Measurements from ENCODE around the gene ZNF583.
A peak's percentile ranks its signal among the peaks of the same experiment; 100 is the strongest.

ZNF583 gene

DNA sequence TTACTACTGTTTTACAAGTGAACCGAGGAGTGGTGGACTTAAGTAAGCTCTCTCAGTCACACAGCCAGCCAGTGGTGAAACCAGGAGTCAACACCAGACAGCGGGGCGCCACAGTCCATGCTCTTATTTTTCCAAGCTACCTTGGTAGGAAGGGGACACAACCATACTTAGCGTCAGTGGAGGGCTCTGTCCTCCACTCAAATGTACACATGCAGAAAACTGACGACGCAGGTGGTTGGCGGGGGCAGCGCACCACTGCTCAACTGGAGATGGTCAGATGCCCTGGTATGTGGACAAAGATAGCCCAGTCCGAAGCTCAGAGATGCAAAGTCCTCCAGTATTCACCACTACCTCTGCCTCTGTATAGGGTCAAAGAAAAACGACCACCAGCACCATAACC is 72.0 kb downstream of the ZNF583 start:
- TF ChIP-seq, protein P1, sequence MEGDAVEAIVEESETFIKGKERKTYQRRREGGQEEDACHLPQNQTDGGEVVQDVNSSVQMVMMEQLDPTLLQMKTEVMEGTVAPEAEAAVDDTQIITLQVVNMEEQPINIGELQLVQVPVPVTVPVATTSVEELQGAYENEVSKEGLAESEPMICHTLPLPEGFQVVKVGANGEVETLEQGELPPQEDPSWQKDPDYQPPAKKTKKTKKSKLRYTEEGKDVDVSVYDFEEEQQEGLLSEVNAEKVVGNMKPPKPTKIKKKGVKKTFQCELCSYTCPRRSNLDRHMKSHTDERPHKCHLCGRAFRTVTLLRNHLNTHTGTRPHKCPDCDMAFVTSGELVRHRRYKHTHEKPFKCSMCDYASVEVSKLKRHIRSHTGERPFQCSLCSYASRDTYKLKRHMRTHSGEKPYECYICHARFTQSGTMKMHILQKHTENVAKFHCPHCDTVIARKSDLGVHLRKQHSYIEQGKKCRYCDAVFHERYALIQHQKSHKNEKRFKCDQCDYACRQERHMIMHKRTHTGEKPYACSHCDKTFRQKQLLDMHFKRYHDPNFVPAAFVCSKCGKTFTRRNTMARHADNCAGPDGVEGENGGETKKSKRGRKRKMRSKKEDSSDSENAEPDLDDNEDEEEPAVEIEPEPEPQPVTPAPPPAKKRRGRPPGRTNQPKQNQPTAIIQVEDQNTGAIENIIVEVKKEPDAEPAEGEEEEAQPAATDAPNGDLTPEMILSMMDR (conservative IDR thresholded peaks at IDR 0.05; ENCODE audit: low read length): no peak
- DNase-seq (ENCODE audit: low read depth): no peak
- peak overlapping the region; percentile 91 for H3K4me3 ChIP-seq (ENCODE audit: low read length)
